Fibroblast of lung (primary cell): ENCODE results near the gene IL2RA.

Experiments used
- EZH2 ChIP-seq: IDR thresholded peaks from 2 replicates; pipeline ENCODE4 v1.5.1; 2012; ENCODE audit warnings: low read length, control low read depth, mild to moderate bottlenecking; ENCODE audit errors: missing control alignments
- TF ChIP-seq, protein P1 (sequence below), 2 donors: IDR thresholded peaks in 1 of 2; conservative IDR thresholded peaks in 1 of 2; 1 replicate in 1 of 2; 2 replicates in 1 of 2; pipeline ENCODE4 v1.5.1; 2011 to 2012; ENCODE audit warnings: low read length in 2 of 2, control low read depth in 1 of 2, inconsistent platforms in 1 of 2, low read depth in 1 of 2, mild to moderate bottlenecking in 1 of 2

- TF ChIP-seq, protein P1, sequence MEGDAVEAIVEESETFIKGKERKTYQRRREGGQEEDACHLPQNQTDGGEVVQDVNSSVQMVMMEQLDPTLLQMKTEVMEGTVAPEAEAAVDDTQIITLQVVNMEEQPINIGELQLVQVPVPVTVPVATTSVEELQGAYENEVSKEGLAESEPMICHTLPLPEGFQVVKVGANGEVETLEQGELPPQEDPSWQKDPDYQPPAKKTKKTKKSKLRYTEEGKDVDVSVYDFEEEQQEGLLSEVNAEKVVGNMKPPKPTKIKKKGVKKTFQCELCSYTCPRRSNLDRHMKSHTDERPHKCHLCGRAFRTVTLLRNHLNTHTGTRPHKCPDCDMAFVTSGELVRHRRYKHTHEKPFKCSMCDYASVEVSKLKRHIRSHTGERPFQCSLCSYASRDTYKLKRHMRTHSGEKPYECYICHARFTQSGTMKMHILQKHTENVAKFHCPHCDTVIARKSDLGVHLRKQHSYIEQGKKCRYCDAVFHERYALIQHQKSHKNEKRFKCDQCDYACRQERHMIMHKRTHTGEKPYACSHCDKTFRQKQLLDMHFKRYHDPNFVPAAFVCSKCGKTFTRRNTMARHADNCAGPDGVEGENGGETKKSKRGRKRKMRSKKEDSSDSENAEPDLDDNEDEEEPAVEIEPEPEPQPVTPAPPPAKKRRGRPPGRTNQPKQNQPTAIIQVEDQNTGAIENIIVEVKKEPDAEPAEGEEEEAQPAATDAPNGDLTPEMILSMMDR (conservative IDR thresholded peaks at IDR 0.05 in 1 of 2, IDR thresholded peaks at IDR 0.05 in 1 of 2; ENCODE audit: low read depth in 1 of 2, low read length in 2 of 2), result no peak
- no peak for TF ChIP-seq EZH2
Observed at GRCh38 chr10:6006546-6006945, 55.6 kb downstream of the IL2RA start.
